Measurements from ENCODE around the gene FRMD1.

- TF ChIP-seq TSHZ1 (tag by site-specific recombination; IDR thresholded peaks at IDR 0.05; ENCODE audit: borderline replicate concordance) (no peak), ZNF548 (tag by site-specific recombination; IDR thresholded peaks at IDR 0.05) (no peak), CTCF (tag by site-specific recombination; IDR thresholded peaks at IDR 0.05) (no peak), PBX3 (CRISPR knock-in tag; IDR thresholded peaks at IDR 0.05) (no peak), ZFP3 (tag by site-specific recombination; IDR thresholded peaks at IDR 0.05; ENCODE audit: low read depth) (no peak), ZFP41 (tag by site-specific recombination; IDR thresholded peaks at IDR 0.05; ENCODE audit: borderline replicate concordance) (no peak), ZBTB26 (tag by site-specific recombination; optimal IDR thresholded peaks at IDR 0.05) (no peak), REST (tag by site-specific recombination; IDR thresholded peaks at IDR 0.05) (no peak), ZBTB6 (tag by site-specific recombination; IDR thresholded peaks at IDR 0.05) (no peak), SALL2 (tag by site-specific recombination; IDR thresholded peaks at IDR 0.05; ENCODE audit: borderline replicate concordance) (no peak), ZBTB21 (tag by site-specific recombination; IDR thresholded peaks at IDR 0.05) (no peak), PRDM10 (tag by site-specific recombination; IDR thresholded peaks at IDR 0.05) (no peak)
Measured at GRCh38 chr6:168037856-168038255, 41.2 kb downstream of the FRMD1 start.
